ENCODE data around the gene FN1.

FN1 gene

GRCh38 chr2:215441560-215442400 is 5.9 kb upstream of the FN1 start:
- DNase-seq (ENCODE audit: low read depth), result no peak

GRCh38 chr2:215439980-215440512 is 4.2 kb upstream of the FN1 start:
- DNase-seq (ENCODE audit: low read depth), result no peak

- DNase-seq (ENCODE audit: low read depth), result no peak
These were observed 3.5 kb upstream of the FN1 start for GRCh38 chr2:215439404-215439803.

- DNase-seq (ENCODE audit: low read depth), result no peak
These were observed 1.7 kb upstream of the FN1 start for GRCh38 chr2:215437614-215438013.

- DNase-seq (ENCODE audit: low read depth), result no peak
These were observed 1.1 kb upstream of the FN1 start for GRCh38 chr2:215436705-215437565.

GRCh38 chr2:215435280-215435869 is 493 bp downstream of the FN1 start:
- no peak for DNase-seq (ENCODE audit: low read depth)

- DNase-seq (ENCODE audit: low read depth), result no peak
These were observed 1.2 kb downstream of the FN1 start for GRCh38 chr2:215434447-215435279.

- no peak for DNase-seq (ENCODE audit: low read depth)
These were observed 2.9 kb downstream of the FN1 start for GRCh38 chr2:215432759-215433594.

- DNase-seq (ENCODE audit: low read depth), result no peak
These were observed 3.8 kb downstream of the FN1 start for GRCh38 chr2:215431778-215432758.

- DNase-seq (ENCODE audit: low read depth), result no peak
These were observed 4.6 kb downstream of the FN1 start for GRCh38 chr2:215431290-215431689.

- no peak for DNase-seq (ENCODE audit: low read depth)
These were observed 5.2 kb downstream of the FN1 start for GRCh38 chr2:215430528-215431187.

- no peak for DNase-seq (ENCODE audit: low read depth)
These were observed 6.4 kb downstream of the FN1 start for GRCh38 chr2:215429424-215429823.

GRCh38 chr2:215428060-215428910 is 7.6 kb downstream of the FN1 start:
- no peak for DNase-seq (ENCODE audit: low read depth)

- DNase-seq (ENCODE audit: low read depth), result no peak
These were observed 8.3 kb downstream of the FN1 start for GRCh38 chr2:215427585-215427984.

- no peak for DNase-seq (ENCODE audit: low read depth)
These were observed 10.7 kb downstream of the FN1 start for GRCh38 chr2:215425021-215425782.

- no peak for DNase-seq (ENCODE audit: low read depth)
These were observed 11.8 kb downstream of the FN1 start for GRCh38 chr2:215423928-215424540.

- DNase-seq (ENCODE audit: low read depth), result no peak
These were observed 12.6 kb downstream of the FN1 start for GRCh38 chr2:215423234-215423633.

Data from HS-5 (cell line).